Measurements from ENCODE around the gene SCGB1C1.

SCGB1C1 gene

DNA sequence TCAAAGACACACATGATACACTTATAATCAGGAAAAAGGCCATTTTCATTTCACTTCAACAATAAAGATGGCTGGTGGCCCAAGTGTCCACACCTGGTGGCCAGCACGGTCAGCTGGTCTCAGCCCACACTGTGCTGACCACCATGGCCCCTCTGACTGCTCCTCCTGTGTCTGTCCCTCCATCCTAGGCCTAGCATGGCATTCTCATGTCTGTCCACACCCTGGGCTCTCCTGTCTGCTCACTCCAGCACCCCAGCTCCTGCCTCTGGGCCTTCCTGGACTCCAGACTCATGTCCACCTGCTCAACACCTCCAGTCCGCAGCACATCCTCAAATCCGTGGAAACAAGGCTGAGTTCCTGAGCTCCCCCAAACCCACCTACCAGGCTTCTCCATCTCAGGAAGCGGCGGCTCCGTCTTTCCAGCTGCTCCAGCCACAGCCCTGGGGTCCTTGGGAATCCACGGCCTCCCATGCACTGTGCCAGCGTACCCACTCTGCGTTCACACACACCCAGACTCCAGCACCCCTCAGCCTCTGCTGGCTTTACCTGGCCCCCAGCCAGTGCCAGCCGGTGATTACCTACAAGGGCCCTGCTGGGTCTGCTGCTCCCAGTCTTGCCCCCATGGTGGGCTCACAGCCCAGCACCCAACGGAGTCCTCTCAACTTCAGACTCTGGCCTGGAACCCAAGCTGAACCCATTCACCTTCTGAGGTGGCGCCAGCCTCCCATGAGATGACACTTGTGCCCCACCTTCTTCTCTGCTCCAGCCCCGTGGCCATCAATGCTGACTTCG is 29.3 kb downstream of the SCGB1C1 start:
- Histone ChIP-seq H3K36me3 (ENCODE audit: control insufficient read depth, insufficient read depth, low read length) (peaks cover 10% of the 10 kb centered on the region), H3K4me3 (ENCODE audit: extremely low read depth, insufficient read depth, low read length, poor library complexity, severe bottlenecking) (no peak overlapping the region), H3K27ac (ENCODE audit: low read depth, low read length, severe bottlenecking) (no peak overlapping the region), H3K9me3 (ENCODE audit: control insufficient read depth, low read length) (no peaks in the 10 kb centered on the region), H3K4me1 (ENCODE audit: control insufficient read depth, insufficient read depth, low read length, poor library complexity, severe bottlenecking) (no peaks in the 10 kb centered on the region)
- 91 to 92% methylated on average over 13 to 14 of the region's 14 CpGs for WGBS, 2 experiments (ENCODE audit: insufficient coverage in 2 of 2)

- Histone ChIP-seq H3K4me1 (ENCODE audit: control insufficient read depth, insufficient read depth, low read length, poor library complexity, severe bottlenecking) (no peaks in the 10 kb centered on the region), H3K27ac (ENCODE audit: low read depth, low read length, severe bottlenecking) (no peak overlapping the region), H3K36me3 (ENCODE audit: control insufficient read depth, insufficient read depth, low read length) (peaks cover 10% of the 10 kb centered on the region), H3K4me3 (ENCODE audit: extremely low read depth, insufficient read depth, low read length, poor library complexity, severe bottlenecking) (no peak overlapping the region), H3K9me3 (ENCODE audit: control insufficient read depth, low read length) (no peaks in the 10 kb centered on the region)
- WGBS, 2 experiments (ENCODE audit: insufficient coverage in 2 of 2): 87 to 91% methylated on average over 13 to 16 of the region's 16 CpGs
These were observed 30.3 kb downstream of the SCGB1C1 start for GRCh38 chr11:223026-223789.

GRCh38 chr11:223884-224283 is 31.0 kb downstream of the SCGB1C1 start:
- no peak overlapping the region for H3K4me3 ChIP-seq (ENCODE audit: extremely low read depth, insufficient read depth, low read length, poor library complexity, severe bottlenecking)
- 85 to 94% methylated on average over 7 of the region's 9 CpGs for WGBS, 2 experiments (ENCODE audit: insufficient coverage in 2 of 2)
- H3K9me3 ChIP-seq (ENCODE audit: control insufficient read depth, low read length): no peaks in the 10 kb centered on the region

DNA sequence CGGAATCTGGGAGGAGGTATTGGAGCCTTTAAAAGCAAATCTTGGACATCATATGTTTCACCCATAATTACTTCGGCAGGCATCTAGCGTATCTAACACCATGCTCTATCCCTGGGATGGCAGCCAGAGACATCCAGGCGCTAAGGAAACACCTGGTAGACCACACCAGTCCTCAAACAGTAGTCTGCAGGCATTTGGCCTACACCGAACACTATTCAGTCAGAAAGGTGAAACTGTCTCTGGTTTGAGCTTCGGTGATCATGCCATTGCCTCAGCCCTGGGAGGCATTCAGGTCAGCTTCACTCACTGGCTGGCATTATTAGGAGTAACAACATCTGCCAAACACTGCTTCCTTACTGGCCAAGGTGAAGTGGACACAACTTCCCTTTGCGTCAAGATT is 31.5 kb downstream of the SCGB1C1 start:
- Histone ChIP-seq H3K27ac (ENCODE audit: low read depth, low read length, severe bottlenecking) (no peak overlapping the region), H3K9me3 (ENCODE audit: control insufficient read depth, low read length) (no peaks in the 10 kb centered on the region), H3K4me3 (ENCODE audit: extremely low read depth, insufficient read depth, low read length, poor library complexity, severe bottlenecking) (no peak overlapping the region), H3K36me3 (ENCODE audit: control insufficient read depth, insufficient read depth, low read length) (peaks cover 5% of the 10 kb centered on the region), H3K4me1 (ENCODE audit: control insufficient read depth, insufficient read depth, low read length, poor library complexity, severe bottlenecking) (no peaks in the 10 kb centered on the region)
- 96 to 98% methylated on average over 5 to 6 of the region's 7 CpGs for WGBS, 2 experiments (ENCODE audit: insufficient coverage in 2 of 2)

More at GRCh38 chr11:223884-224283, 31.0 kb downstream of the SCGB1C1 start:
- Histone ChIP-seq H3K36me3 (ENCODE audit: control insufficient read depth, insufficient read depth, low read length) (peaks cover 10% of the 10 kb centered on the region), H3K27ac (ENCODE audit: low read depth, low read length, severe bottlenecking) (no peak overlapping the region), H3K4me1 (ENCODE audit: control insufficient read depth, insufficient read depth, low read length, poor library complexity, severe bottlenecking) (no peaks in the 10 kb centered on the region)

DNA sequence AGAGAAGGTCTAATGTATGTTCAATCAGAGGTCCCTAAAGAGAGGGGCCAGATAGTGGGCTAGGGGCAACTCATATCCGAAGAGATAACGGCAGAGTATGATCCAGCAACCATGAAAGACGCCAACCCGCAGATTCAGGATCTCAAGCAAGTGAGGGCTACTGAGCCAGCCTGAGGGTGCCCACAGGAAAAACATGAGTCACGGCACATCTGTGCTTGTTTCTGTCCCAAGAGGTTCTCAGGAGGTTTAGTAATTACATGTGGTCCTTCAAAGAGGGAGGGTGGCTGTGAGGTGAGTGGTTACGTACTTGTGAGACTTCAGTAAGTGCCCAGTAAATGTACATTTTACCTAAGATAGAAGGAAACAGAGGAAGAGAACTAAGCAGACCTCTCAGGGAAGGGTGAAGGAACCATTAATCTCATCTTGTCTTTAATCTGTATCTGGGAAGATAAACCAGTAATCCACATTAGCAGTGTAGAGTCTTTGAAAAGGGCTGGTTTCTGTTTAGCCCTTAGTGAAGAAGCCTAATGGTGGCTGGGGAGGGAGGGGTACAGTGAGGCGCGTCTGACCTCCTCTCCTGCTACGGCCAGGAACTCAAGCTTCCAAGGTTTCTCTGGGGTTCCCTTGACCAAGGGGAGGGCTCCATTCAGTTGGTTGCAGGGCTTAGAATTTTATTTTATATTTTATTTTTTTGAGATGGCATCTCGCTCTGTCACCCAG is 33.0 kb downstream of the SCGB1C1 start:
- H3K4me3 ChIP-seq (ENCODE audit: extremely low read depth, insufficient read depth, low read length, poor library complexity, severe bottlenecking): no peak overlapping the region
- 97 to 98% methylated on average over 6 to 8 of the region's 10 CpGs for WGBS, 2 experiments (ENCODE audit: insufficient coverage in 2 of 2)
- peaks cover 14% of the 10 kb centered on the region for H3K36me3 ChIP-seq (ENCODE audit: control insufficient read depth, insufficient read depth, low read length)
- H3K4me1 ChIP-seq (ENCODE audit: control insufficient read depth, insufficient read depth, low read length, poor library complexity, severe bottlenecking): no peaks in the 10 kb centered on the region
- no peaks in the 10 kb centered on the region for H3K9me3 ChIP-seq (ENCODE audit: control insufficient read depth, low read length)
- H3K27ac ChIP-seq (ENCODE audit: low read depth, low read length, severe bottlenecking): no peak overlapping the region

GRCh38 chr11:227824-228379 is 35.0 kb downstream of the SCGB1C1 start:
- 81 to 95% methylated on average over 3 of the region's 6 CpGs for whole genome bisulfite sequencing, 2 experiments (ENCODE audit: insufficient coverage in 2 of 2)

DNA sequence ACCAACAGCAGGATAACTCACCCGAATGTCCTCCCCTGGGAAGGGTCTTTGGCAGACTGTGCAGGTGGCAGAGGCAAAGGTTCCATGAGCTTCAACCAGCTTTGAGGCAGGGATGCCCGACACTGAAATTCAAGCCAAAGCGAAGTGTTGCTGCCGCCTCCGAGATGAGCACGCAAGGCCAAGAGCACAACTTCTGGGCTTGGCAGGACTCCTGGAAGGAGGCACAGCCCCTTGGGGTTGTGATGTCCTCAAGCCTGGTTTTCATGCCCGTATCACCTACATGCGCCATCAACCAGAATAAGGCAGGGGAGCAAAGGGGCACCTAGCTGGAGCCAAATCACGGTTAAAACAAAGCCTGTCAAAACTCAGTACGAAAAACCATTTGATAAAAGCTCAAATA is 37.6 kb downstream of the SCGB1C1 start:
- WGBS, 2 experiments (ENCODE audit: insufficient coverage in 2 of 2): 92 to 96% methylated on average over 10 of the region's 10 CpGs
- Histone ChIP-seq H3K4me3 (ENCODE audit: extremely low read depth, insufficient read depth, low read length, poor library complexity, severe bottlenecking) (no peak overlapping the region), H3K27ac (ENCODE audit: low read depth, low read length, severe bottlenecking) (no peak overlapping the region), H3K4me1 (ENCODE audit: control insufficient read depth, insufficient read depth, low read length, poor library complexity, severe bottlenecking) (no peaks in the 10 kb centered on the region), H3K36me3 (ENCODE audit: control insufficient read depth, insufficient read depth, low read length) (peaks cover 9% of the 10 kb centered on the region), H3K9me3 (ENCODE audit: control insufficient read depth, low read length) (no peaks in the 10 kb centered on the region)

More at GRCh38 chr11:227824-228379, 35.0 kb downstream of the SCGB1C1 start:
- H3K9me3 ChIP-seq (ENCODE audit: control insufficient read depth, low read length): no peaks in the 10 kb centered on the region
- no peak overlapping the region for H3K4me3 ChIP-seq (ENCODE audit: extremely low read depth, insufficient read depth, low read length, poor library complexity, severe bottlenecking)
- peaks cover 9% of the 10 kb centered on the region for H3K36me3 ChIP-seq (ENCODE audit: control insufficient read depth, insufficient read depth, low read length)
- no peaks in the 10 kb centered on the region for H3K4me1 ChIP-seq (ENCODE audit: control insufficient read depth, insufficient read depth, low read length, poor library complexity, severe bottlenecking)
- no peak overlapping the region for H3K27ac ChIP-seq (ENCODE audit: low read depth, low read length, severe bottlenecking)

GRCh38 chr11:232783-233565 is 40.1 kb downstream of the SCGB1C1 start:
- H3K27ac ChIP-seq (ENCODE audit: low read depth, low read length, severe bottlenecking): no peak overlapping the region
- H3K4me3 ChIP-seq (ENCODE audit: extremely low read depth, insufficient read depth, low read length, poor library complexity, severe bottlenecking): no peak overlapping the region
- no peaks in the 10 kb centered on the region for H3K9me3 ChIP-seq (ENCODE audit: control insufficient read depth, low read length)
- H3K4me1 ChIP-seq (ENCODE audit: control insufficient read depth, insufficient read depth, low read length, poor library complexity, severe bottlenecking): peaks cover 2% of the 10 kb centered on the region
- peaks cover 9% of the 10 kb centered on the region for H3K36me3 ChIP-seq (ENCODE audit: control insufficient read depth, insufficient read depth, low read length)
- 93 to 95% methylated on average over 18 to 19 of the region's 20 CpGs for WGBS, 2 experiments (ENCODE audit: insufficient coverage in 2 of 2)

GRCh38 chr11:235180-235579 is 42.3 kb downstream of the SCGB1C1 start:
- peaks cover 8% of the 10 kb centered on the region for H3K4me1 ChIP-seq (ENCODE audit: control insufficient read depth, insufficient read depth, low read length, poor library complexity, severe bottlenecking)
- peak overlapping the region; percentile 100 for H3K4me3 ChIP-seq (ENCODE audit: extremely low read depth, insufficient read depth, low read length, poor library complexity, severe bottlenecking)
- 95 to 99% methylated on average over 8 of the region's 8 CpGs for WGBS, 2 experiments (ENCODE audit: insufficient coverage in 2 of 2)
- H3K36me3 ChIP-seq (ENCODE audit: control insufficient read depth, insufficient read depth, low read length): peaks cover 17% of the 10 kb centered on the region
- no peaks in the 10 kb centered on the region for H3K9me3 ChIP-seq (ENCODE audit: control insufficient read depth, low read length)
- H3K27ac ChIP-seq (ENCODE audit: low read depth, low read length, severe bottlenecking): no peak overlapping the region

- WGBS, 2 experiments (ENCODE audit: insufficient coverage in 2 of 2): 18% methylated on average over 10 to 11 of the region's 13 CpGs
- H3K27ac ChIP-seq (ENCODE audit: low read depth, low read length, severe bottlenecking): peak overlapping the region; percentile 73
- no peaks in the 10 kb centered on the region for H3K9me3 ChIP-seq (ENCODE audit: control insufficient read depth, low read length)
- H3K4me1 ChIP-seq (ENCODE audit: control insufficient read depth, insufficient read depth, low read length, poor library complexity, severe bottlenecking): peaks cover 8% of the 10 kb centered on the region
- peak overlapping the region; percentile 100 for H3K4me3 ChIP-seq (ENCODE audit: extremely low read depth, insufficient read depth, low read length, poor library complexity, severe bottlenecking)
- peaks cover 17% of the 10 kb centered on the region for H3K36me3 ChIP-seq (ENCODE audit: control insufficient read depth, insufficient read depth, low read length)
These were observed 42.7 kb downstream of the SCGB1C1 start for GRCh38 chr11:235609-235996.
